Esophagus muscularis mucosa (tissue), 4 donors: Measurements from ENCODE around the gene MED13L. TPM values are rescaled to one million over a fixed set of nuclear protein-coding genes. Genes with fewer than 3 reads are reported as not detected.

Experiments
- DNase-seq: peaks from one replicate; pipeline ENCODE4 v3.0.0-alpha.2; 2017; ENCODE audit errors: extremely low spot score
- H3K27ac ChIP-seq, 4 donors: fragments of 200-600 bp; sonication (generic); replicated peaks in 1 of 4; 1 replicate in 3 of 4; 2 replicates in 1 of 4; pipeline ENCODE4 v1.5.1; 2016 to 2019; ENCODE audit warnings: mild to moderate bottlenecking in 1 of 4
- H3K27me3 ChIP-seq, 4 donors: fragments of 200-600 bp; sonication (generic); one replicate each; pipeline versions ENCODE4 v1.5.1 to v1.6.0; 2016 to 2019
- H3K36me3 ChIP-seq, 4 donors: fragments of 200-600 bp; sonication (generic); one replicate each; pipeline ENCODE4 v1.5.1; 2016 to 2019
- H3K4me1 ChIP-seq, 4 donors: fragments of 200-600 bp; sonication (generic); one replicate each; pipeline ENCODE4 v1.5.1; 2016 to 2019
- H3K4me3 ChIP-seq, 4 donors: fragments of 200-600 bp; sonication (generic); 1 replicate in 2 of 4; 2 replicates in 2 of 4; pipeline ENCODE4 v1.5.1; 2016 to 2019; ENCODE audit warnings: mild to moderate bottlenecking in 4 of 4, moderate library complexity in 1 of 4
- H3K9me3 ChIP-seq, 4 donors: fragments of 200-600 bp; sonication (generic); 1 replicate in 3 of 4; 2 replicates in 1 of 4; pipeline ENCODE4 v1.5.1; 2016 to 2019
- CTCF ChIP-seq, 3 experiments: fragments of 200-600 bp in 2 of 3; fragments of 450-650 bp in 1 of 3; sonication (generic) in 2 of 3; IDR thresholded peaks; one replicate each; pipeline ENCODE4 v1.5.1; 2017 to 2019; ENCODE audit warnings: antibody characterized with exemption in 3 of 3, mild to moderate bottlenecking in 2 of 3, moderate library complexity in 1 of 3
- EP300 ChIP-seq: sonication (generic); formaldehyde crosslinking; IDR thresholded peaks from one replicate; pipeline ENCODE4 v1.6.1; 2017; ENCODE audit warnings: antibody characterized with exemption
- POLR2A ChIP-seq: fragments of 450-650 bp; IDR thresholded peaks from one replicate; pipeline ENCODE4 v1.6.1; 2017; ENCODE audit warnings: antibody characterized with exemption, moderate library complexity, mild to moderate bottlenecking, low read depth
- POLR2AphosphoS5 ChIP-seq, 2 donors: sonication (generic); formaldehyde crosslinking; IDR thresholded peaks; one replicate each; pipeline ENCODE4 v1.6.1; 2017; ENCODE audit warnings: antibody characterized with exemption in 2 of 2
- WGBS: methylation state at CpG from one replicate; pipeline ENCODE4 v1.1.5; 2018; 5-methylcytosine and 5-hydroxymethylcytosine counted together
- intact Hi-C: fragments of 100-400 bp; cut with DNase I; formaldehyde crosslinking; loops from one replicate; pipeline ENCODE4 v1.15.1; 2023
- total RNA-seq, 4 donors: library from RNA; depleted of rRNA; stranded (reverse); fragments of >200 nt; gene quantifications; one replicate each; pipeline versions ENCODE4 v1.1.0 to v1.2.1, GENCODE V29; 2016

MED13L gene
- total RNA-seq, 4 donors from 2014 or later = 141 to 350 (median 175) TPM

GRCh38 chr12:116141110-116141832 is 136.2 kb downstream of the MED13L start:
- peaks cover 53 to 84% (median 81%) of the 10 kb centered on the region in 4 donors for H3K4me1 ChIP-seq
- H3K4me3 ChIP-seq = no peak overlapping the region
- WGBS = 87% methylated on average over 4 of the region's 4 CpGs
- no peaks in the 10 kb centered on the region for H3K36me3 ChIP-seq
- H3K9me3 ChIP-seq = no peaks in the 10 kb centered on the region
- H3K27ac ChIP-seq = peak overlapping the region in 1 of 4 donors; percentile 15
- H3K27me3 ChIP-seq = no peaks in the 10 kb centered on the region
- DNase-seq = no peak
- TF ChIP-seq CTCF (IDR thresholded peaks at IDR 0.05) = peak in 1 of 3 experiments; percentile 25
- no peak for TF ChIP-seq EP300
- intact Hi-C loops = no loop called here

DNA sequence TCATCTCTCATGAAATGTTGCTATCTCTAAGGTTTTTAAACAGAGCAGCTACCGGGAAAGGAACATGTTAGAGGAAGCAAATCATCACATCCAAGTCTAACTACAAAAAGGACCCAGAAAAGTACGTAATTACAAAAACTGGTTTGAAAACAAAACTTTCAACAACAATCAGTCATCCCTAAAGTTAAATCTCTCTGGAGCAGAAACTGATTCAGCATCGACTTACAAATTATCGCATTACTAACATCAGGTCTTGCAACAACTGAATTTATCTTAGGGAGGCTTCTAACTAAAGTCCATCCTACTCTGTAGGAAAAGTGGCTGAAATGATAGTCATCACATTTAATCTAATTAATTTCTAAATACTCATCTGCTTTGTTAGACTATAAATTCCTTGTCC is 137.0 kb downstream of the MED13L start:
- TF ChIP-seq POLR2AphosphoS5 (IDR thresholded peaks at IDR 0.05) (no peak), POLR2A (no peak), CTCF (IDR thresholded peaks at IDR 0.05) (no peak), EP300 (no peak)
- Histone ChIP-seq H3K4me1 (peaks cover 56 to 91% (median 88%) of the 10 kb centered on the region in 4 donors), H3K4me3 (no peak overlapping the region), H3K27ac (no peak overlapping the region), H3K27me3 (no peaks in the 10 kb centered on the region), H3K36me3 (no peaks in the 10 kb centered on the region), H3K9me3 (no peaks in the 10 kb centered on the region)
- intact Hi-C loops = no loop called here
- DNase-seq = no peak
- WGBS = 67% methylated on average over 4 of the region's 4 CpGs

DNA sequence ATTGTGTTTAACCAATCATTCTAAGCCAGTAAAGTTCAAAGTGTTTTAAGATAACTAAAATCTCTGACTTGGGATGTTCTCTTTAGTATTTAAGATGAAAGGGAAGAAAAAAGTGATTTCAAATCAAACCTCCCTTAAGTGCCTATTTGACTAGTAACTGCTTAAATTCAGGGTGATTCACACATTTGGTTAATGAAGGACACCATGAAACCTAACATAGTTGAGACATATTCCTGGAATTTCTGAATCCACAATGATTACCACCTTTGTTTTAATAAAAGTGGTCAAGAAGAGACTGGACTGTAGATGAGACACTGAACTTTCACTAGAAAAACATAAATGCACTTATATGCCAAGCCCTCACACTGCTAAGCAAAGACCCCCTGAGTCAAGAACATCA is 138.7 kb downstream of the MED13L start:
- Histone ChIP-seq H3K27ac (no peak overlapping the region), H3K36me3 (no peaks in the 10 kb centered on the region), H3K4me3 (no peak overlapping the region), H3K27me3 (no peaks in the 10 kb centered on the region), H3K9me3 (no peaks in the 10 kb centered on the region), H3K4me1 (peaks cover 60 to 92% (median 88%) of the 10 kb centered on the region in 4 donors)
- DNase-seq = no peak
- intact Hi-C loops = no loop called here
- TF ChIP-seq CTCF (IDR thresholded peaks at IDR 0.05) = no peak

- H3K27me3 ChIP-seq = no peaks in the 10 kb centered on the region
- no peaks in the 10 kb centered on the region for H3K36me3 ChIP-seq
- no peak overlapping the region for H3K27ac ChIP-seq
- peaks cover 60 to 92% (median 88%) of the 10 kb centered on the region in 4 donors for H3K4me1 ChIP-seq
- no peak overlapping the region for H3K4me3 ChIP-seq
- 69% methylated on average over 2 of the region's 2 CpGs for WGBS
- no peaks in the 10 kb centered on the region for H3K9me3 ChIP-seq
- TF ChIP-seq CTCF (IDR thresholded peaks at IDR 0.05) = no peak
- no peak for TF ChIP-seq POLR2A
- no peak for TF ChIP-seq EP300
- TF ChIP-seq POLR2AphosphoS5 (IDR thresholded peaks at IDR 0.05) = no peak
- intact Hi-C loops = no loop called here
- no peak for DNase-seq
Measured at GRCh38 chr12:116138364-116138763, 139.1 kb downstream of the MED13L start.

- DNase-seq = no peak
- intact Hi-C loops = no loop called here
- H3K4me3 ChIP-seq = no peak overlapping the region
- H3K9me3 ChIP-seq = no peaks in the 10 kb centered on the region
- peaks cover 60 to 92% (median 88%) of the 10 kb centered on the region in 4 donors for H3K4me1 ChIP-seq
- 48% methylated on average over 2 of the region's 2 CpGs for WGBS
- no peak for TF ChIP-seq EP300
- TF ChIP-seq POLR2AphosphoS5 (IDR thresholded peaks at IDR 0.05) = no peak
- TF ChIP-seq CTCF (IDR thresholded peaks at IDR 0.05) = no peak
- H3K27ac ChIP-seq = no peak overlapping the region
- H3K36me3 ChIP-seq = no peaks in the 10 kb centered on the region
- H3K27me3 ChIP-seq = no peaks in the 10 kb centered on the region
Measured at GRCh38 chr12:116137318-116137717, 140.2 kb downstream of the MED13L start.
